Endodermal cell (in vitro differentiated cells): Measurements from ENCODE around the gene PLPP3. TPM values are rescaled to one million over a fixed set of nuclear protein-coding genes. Genes with fewer than 3 reads are reported as not detected.

ENCODE experiments used
- DNase-seq: peaks from one replicate; pipeline ENCODE4 v3.0.0-alpha.2; 2017
- H3K27ac ChIP-seq: 2 replicates; pipeline ENCODE4 v1.5.1; 2013; ENCODE audit warnings: mild to moderate bottlenecking, low read depth, low read length, moderate library complexity
- H3K27me3 ChIP-seq: 2 replicates; pipeline ENCODE4 v1.6.1; 2013; ENCODE audit warnings: mild to moderate bottlenecking, low read length, moderate library complexity; ENCODE audit not compliant: insufficient read depth, control insufficient read depth, poor library complexity, severe bottlenecking
- H3K36me3 ChIP-seq: 2 replicates; pipeline ENCODE4 v1.7.0; 2013; ENCODE audit warnings: mild to moderate bottlenecking, low read length, moderate library complexity; ENCODE audit not compliant: control insufficient read depth, insufficient read depth
- H3K4me1 ChIP-seq: one replicate; pipeline ENCODE4 v1.7.0; 2013; ENCODE audit warnings: low read length; ENCODE audit not compliant: control insufficient read depth, insufficient read depth
- H3K4me3 ChIP-seq: 2 replicates; pipeline ENCODE4 v1.5.1; 2013; ENCODE audit warnings: mild to moderate bottlenecking, low read length, moderate library complexity
- H3K9ac ChIP-seq: 2 replicates; pipeline ENCODE4 v1.6.1; 2013; ENCODE audit warnings: mild to moderate bottlenecking, low read length, moderate library complexity; ENCODE audit not compliant: poor library complexity, severe bottlenecking; ENCODE audit errors: extremely low read depth
- H3K9me3 ChIP-seq: 2 replicates; pipeline ENCODE4 v1.6.1; 2013; ENCODE audit warnings: mild to moderate bottlenecking, low read length, moderate library complexity; ENCODE audit not compliant: control insufficient read depth
- H3K27ac Mint-ChIP-seq: 2 replicates; pipeline ENCODE4 v1.8.0; 2020; ENCODE audit warnings: mixed read lengths
- H3K27me3 Mint-ChIP-seq: 2 replicates; pipeline ENCODE4 v1.8.0; 2021; ENCODE audit warnings: mild to moderate bottlenecking, mixed read lengths; ENCODE audit not compliant: insufficient read depth
- H3K36me3 Mint-ChIP-seq: 2 replicates; pipeline ENCODE4 v1.8.0; 2020; ENCODE audit warnings: low read depth, mixed read lengths
- H3K4me1 Mint-ChIP-seq: 2 replicates; pipeline ENCODE4 v1.8.0; 2020; ENCODE audit warnings: mixed read lengths
- H3K4me3 Mint-ChIP-seq: 2 replicates; pipeline ENCODE4 v1.8.0; 2020; ENCODE audit warnings: mild to moderate bottlenecking, moderate library complexity, mixed read lengths
- H3K9me3 Mint-ChIP-seq: 2 replicates; pipeline ENCODE4 v1.8.0; 2020; ENCODE audit warnings: mild to moderate bottlenecking, mixed read lengths
- CTCF ChIP-seq: fragments of 200-600 bp; sonication (generic); conservative IDR thresholded peaks from 2 replicates; pipeline ENCODE4 v1.5.0; 2021; ENCODE audit warnings: antibody characterized with exemption, mild to moderate bottlenecking
- WGBS, 2 experiments: methylation state at CpG; one replicate each; pipeline versions ENCODE4 v1.1.5 to v1.1.7; 2013; ENCODE audit warnings: missing lambda C conversion rate in 2 of 2, mixed read lengths in 1 of 2; ENCODE audit not compliant: insufficient coverage in 1 of 2, insufficient read length in 1 of 2; 5-methylcytosine and 5-hydroxymethylcytosine counted together
- total RNA-seq, 2 donors: library from RNA; stranded (reverse); fragmentation: NEBNext Ultra II Directional in 1 of 2; extraction: Animal tissue kit (Norgen Biotek cat#: 25700) in 1 of 2; gene quantifications; 2 replicates in 1 of 2; 3 replicates in 1 of 2; pipeline ENCODE4 v1.2.1, GENCODE V29; 2021

Gene PLPP3
- total RNA-seq, 2 donors from 2014 or later: 39.2 to 55.2 TPM

- no peak overlapping the region for H3K27ac Mint-ChIP-seq
- no peaks in the 10 kb centered on the region for H3K27me3 ChIP-seq
Measured at GRCh38 chr1:56517404-56518130, 61.8 kb downstream of the PLPP3 start.

GRCh38 chr1:56516539-56517252, 62.7 kb downstream of the PLPP3 start:
- no peaks in the 10 kb centered on the region for H3K9me3 ChIP-seq
- Mint-ChIP-seq H3K4me1 (peaks cover 39% of the 10 kb centered on the region), H3K27ac (peak overlapping the region; percentile 90), H3K4me3 (no peak overlapping the region), H3K36me3 (peaks cover 77% of the 10 kb centered on the region), H3K9me3 (no peaks in the 10 kb centered on the region), H3K27me3 (no peaks in the 10 kb centered on the region)
- H3K9ac ChIP-seq: no peak overlapping the region
- 94 to 96% methylated on average over 3 to 7 of the region's 7 CpGs for WGBS, 2 experiments
- H3K27ac ChIP-seq: no peak overlapping the region
- H3K4me3 ChIP-seq: no peak overlapping the region
- no peaks in the 10 kb centered on the region for H3K27me3 ChIP-seq
- DNase-seq: peak; percentile 68
- H3K4me1 ChIP-seq: no peaks in the 10 kb centered on the region
- H3K36me3 ChIP-seq: peaks cover 19% of the 10 kb centered on the region
- TF ChIP-seq CTCF: no peak

More at GRCh38 chr1:56517404-56518130, 61.8 kb downstream of the PLPP3 start:
- Mint-ChIP-seq H3K27me3 (no peaks in the 10 kb centered on the region), H3K4me1 (peaks cover 37% of the 10 kb centered on the region), H3K36me3 (peaks cover 80% of the 10 kb centered on the region), H3K9me3 (no peaks in the 10 kb centered on the region), H3K4me3 (no peak overlapping the region)
- Histone ChIP-seq H3K27ac (no peak overlapping the region), H3K36me3 (peaks cover 21% of the 10 kb centered on the region), H3K4me1 (no peaks in the 10 kb centered on the region), H3K9me3 (no peaks in the 10 kb centered on the region), H3K4me3 (no peak overlapping the region), H3K9ac (no peak overlapping the region)
- DNase-seq: no peak
- no peak for TF ChIP-seq CTCF
- 96 to 100% methylated on average over 1 to 2 of the region's 2 CpGs for WGBS, 2 experiments

GRCh38 chr1:56515898-56516538, 63.3 kb downstream of the PLPP3 start:
- Histone ChIP-seq H3K4me1 (peaks cover 5% of the 10 kb centered on the region), H3K9me3 (no peaks in the 10 kb centered on the region), H3K27me3 (no peaks in the 10 kb centered on the region), H3K36me3 (peaks cover 21% of the 10 kb centered on the region), H3K9ac (no peak overlapping the region), H3K4me3 (no peak overlapping the region), H3K27ac (no peak overlapping the region)
- DNase-seq: no peak
- TF ChIP-seq CTCF: no peak
- H3K36me3 Mint-ChIP-seq: peaks cover 75% of the 10 kb centered on the region
- WGBS, 2 experiments: 95 to 96% methylated on average over 4 of the region's 4 CpGs
- no peak overlapping the region for H3K4me3 Mint-ChIP-seq
- peak overlapping the region; percentile 90 for H3K27ac Mint-ChIP-seq
- no peaks in the 10 kb centered on the region for H3K9me3 Mint-ChIP-seq
- no peaks in the 10 kb centered on the region for H3K27me3 Mint-ChIP-seq
- H3K4me1 Mint-ChIP-seq: peaks cover 40% of the 10 kb centered on the region
